Endothelial cell of umbilical vein (primary cell): ENCODE measurements around the gene BAG2. TPM values are rescaled to one million over a fixed set of nuclear protein-coding genes. Genes with fewer than 3 reads are reported as not detected.

Experiments used
- BruUV-seq: library from RNA; stranded (reverse); fragments of 400-500 nt; replicated peaks from 2 replicates; lab custom pipeline; 2021; lab: Mats Ljungman, UMichigan
- CTCF ChIA-PET: fragments of 300-600, 350-600 bp; sonication (Branson Sonifier 250); formaldehyde crosslinking; loops from one replicate; lab custom pipeline; 2021; ENCODE audit warnings: antibody characterized with exemption, inconsistent platforms; lab: Charles Lee
- POLR2A ChIA-PET: fragments of 300-600, 350-600 bp; sonication (Branson Sonifier 250); formaldehyde crosslinking; loops from one replicate; lab custom pipeline; 2021; ENCODE audit warnings: antibody characterized with exemption, inconsistent platforms; lab: Charles Lee
- DNase-seq: peaks from one replicate; pipeline ENCODE4 v3.0.0-alpha.2; 2011; ENCODE audit warnings: low read depth, low spot score
- FAIRE-seq: peaks from 2 replicates; lab custom pipeline; 2011; peaks lifted over from hg19 to GRCh38; lab: Jason Lieb, UNC
- H2AFZ ChIP-seq: 2 replicates; pipeline ENCODE4 v1.6.0; 2012; ENCODE audit warnings: low read depth, low read length, control low read depth, inconsistent platforms
- H3K27ac ChIP-seq: 2 replicates; pipeline ENCODE4 v1.5.1; 2011; ENCODE audit warnings: low read depth, mild to moderate bottlenecking, control low read depth, low read length, moderate library complexity; ENCODE audit not compliant: insufficient read depth
- H3K27me3 ChIP-seq, 2 experiments: 2 replicates each; pipeline versions ENCODE4 v1.6.0 to v1.6.1; 2011; ENCODE audit warnings: low read length in 2 of 2, mixed read lengths in 1 of 2; ENCODE audit not compliant: control insufficient read depth in 2 of 2, insufficient read depth in 2 of 2
- H3K36me3 ChIP-seq, 2 experiments: 2 replicates in 1 of 2; 3 replicates in 1 of 2; pipeline ENCODE4 v1.5.1; 2011; ENCODE audit warnings: low read length in 2 of 2, mild to moderate bottlenecking in 1 of 2, moderate library complexity in 1 of 2; ENCODE audit not compliant: control insufficient read depth in 2 of 2, insufficient read depth in 2 of 2; ENCODE audit errors: extremely low read depth in 1 of 2
- H3K4me1 ChIP-seq: 3 replicates; pipeline ENCODE4 v1.5.1; 2011; ENCODE audit warnings: mild to moderate bottlenecking, low read length; ENCODE audit not compliant: control insufficient read depth, insufficient read depth; ENCODE audit errors: extremely low read depth
- H3K4me2 ChIP-seq: 2 replicates; pipeline ENCODE4 v1.6.1; 2011; ENCODE audit warnings: low read length, control low read depth, mixed read lengths; ENCODE audit not compliant: insufficient read depth
- H3K4me3 ChIP-seq, 3 experiments: fragments of 200-600 bp in 1 of 3; sonication (generic), shearing (Covaris generic) in 1 of 3; replicated peaks in 1 of 3; 2 replicates each; pipeline ENCODE4 v1.5.1; 2011 to 2016; ENCODE audit warnings: control low read depth in 3 of 3, low read length in 3 of 3, mild to moderate bottlenecking in 2 of 3, inconsistent platforms in 1 of 3, low read depth in 1 of 3, moderate library complexity in 1 of 3; ENCODE audit not compliant: insufficient read depth in 1 of 3
- H3K79me2 ChIP-seq: 2 replicates; pipeline ENCODE4 v1.6.0; 2012; ENCODE audit warnings: low read length, inconsistent platforms; ENCODE audit not compliant: control insufficient read depth, insufficient read depth
- H3K9ac ChIP-seq: replicated peaks from 2 replicates; pipeline ENCODE3; 2011; ENCODE audit warnings: low read length, control low read depth; ENCODE audit not compliant: insufficient read depth; ENCODE audit errors: extremely low read depth
- H3K9me1 ChIP-seq: replicated peaks from 3 replicates; pipeline ENCODE4 v1.6.0; 2011; ENCODE audit warnings: mild to moderate bottlenecking, low read length; ENCODE audit not compliant: control insufficient read depth, insufficient read depth; ENCODE audit errors: extremely low read depth
- H3K9me3 ChIP-seq: replicated peaks from 2 replicates; pipeline ENCODE4 v1.5.1; 2012; ENCODE audit warnings: low read length, inconsistent platforms; ENCODE audit not compliant: control insufficient read depth, insufficient read depth
- H4K20me1 ChIP-seq: replicated peaks from 2 replicates; pipeline ENCODE3; 2011; ENCODE audit warnings: mild to moderate bottlenecking, low read length; ENCODE audit not compliant: control insufficient read depth, insufficient read depth; ENCODE audit errors: extremely low read depth
- EZH2 ChIP-seq: IDR thresholded peaks from 2 replicates; pipeline ENCODE4 v1.6.1; 2012; ENCODE audit warnings: borderline replicate concordance, low read depth, mild to moderate bottlenecking, moderate library complexity, low read length, inconsistent platforms; ENCODE audit not compliant: severe bottlenecking
- FOS ChIP-seq: IDR thresholded peaks from 2 replicates; pipeline ENCODE4 v1.6.1; 2011; ENCODE audit warnings: mild to moderate bottlenecking, low read length, moderate library complexity, borderline replicate concordance; ENCODE audit not compliant: insufficient read depth
- GATA2 ChIP-seq: IDR thresholded peaks from 2 replicates; pipeline ENCODE4 v1.7.0; 2011; ENCODE audit warnings: low read depth, mild to moderate bottlenecking, moderate library complexity, mixed read lengths, low read length; ENCODE audit not compliant: insufficient read length, insufficient read depth
- JUN ChIP-seq: IDR thresholded peaks from 2 replicates; pipeline ENCODE4 v1.6.1; 2011; ENCODE audit warnings: borderline replicate concordance, low read depth; ENCODE audit not compliant: insufficient read length, insufficient read depth
- MYC ChIP-seq: IDR thresholded peaks from one replicate; pipeline ENCODE4 v1.6.1; 2011; ENCODE audit warnings: mild to moderate bottlenecking, low read depth, low read length
- POLR2A ChIP-seq: IDR thresholded peaks from 2 replicates; pipeline ENCODE4 v1.6.1; 2012; ENCODE audit warnings: low read depth, mild to moderate bottlenecking, control low read depth, low read length
- POLR2AphosphoS5 ChIP-seq: IDR thresholded peaks from 2 replicates; pipeline ENCODE4 v1.6.1; 2012; ENCODE audit warnings: low read depth, mild to moderate bottlenecking, control low read depth, low read length, moderate library complexity; ENCODE audit not compliant: insufficient read depth
- dilution Hi-C: fragments of 300-500 bp; cut with MboI; formaldehyde crosslinking; loops from one replicate; pipeline ENCODE4 v1.15.0; 2019; ENCODE audit warnings: low sequenced_read_pairs; ENCODE audit not compliant: extremely low pct_ligation_motif_present
- intact Hi-C: fragments of 100-400 bp; cut with micrococcal nuclease; formaldehyde crosslinking; loops from one replicate; pipeline ENCODE4 v1.10.0; 2022
- polyA plus RNA-seq, 4 experiments: library from polyadenylated mRNA; depleted of rRNA in 3 of 4; stranded (reverse) in 3 of 4; unstranded in 1 of 4; fragments of >200 nt; gene quantifications; 2 replicates each; pipeline versions ENCODE4 v1.2.1 to v1.2.3, GENCODE V29; 2011 to 2012; ENCODE audit warnings: missing spikeins in 1 of 4
- total RNA-seq: library from RNA; stranded (reverse); gene quantifications from 2 replicates; pipeline ENCODE4 v1.2.3, GENCODE V29; 2021
- TF ChIP-seq, protein P1 (sequence below), 2 donors: IDR thresholded peaks; 1 replicate in 1 of 2; 2 replicates in 1 of 2; pipeline ENCODE4 v1.5.1; 2011; ENCODE audit warnings: low read length in 2 of 2, mild to moderate bottlenecking in 2 of 2, moderate library complexity in 2 of 2, control low read depth in 1 of 2, inconsistent platforms in 1 of 2, low read depth in 1 of 2; ENCODE audit not compliant: insufficient read depth in 1 of 2; ENCODE audit errors: extremely low read depth in 1 of 2
- TF ChIP-seq, protein P2 (sequence below): IDR thresholded peaks from 2 replicates; pipeline ENCODE4 v1.6.1; 2011; ENCODE audit not compliant: insufficient read depth, insufficient read length

BAG2 gene
- total and polyA plus RNA-seq, 2 donors (not counting 3 experiments of a cell fraction or from before 2014, with no cell fraction given): 1.1 to 3.9 TPM

DNA sequence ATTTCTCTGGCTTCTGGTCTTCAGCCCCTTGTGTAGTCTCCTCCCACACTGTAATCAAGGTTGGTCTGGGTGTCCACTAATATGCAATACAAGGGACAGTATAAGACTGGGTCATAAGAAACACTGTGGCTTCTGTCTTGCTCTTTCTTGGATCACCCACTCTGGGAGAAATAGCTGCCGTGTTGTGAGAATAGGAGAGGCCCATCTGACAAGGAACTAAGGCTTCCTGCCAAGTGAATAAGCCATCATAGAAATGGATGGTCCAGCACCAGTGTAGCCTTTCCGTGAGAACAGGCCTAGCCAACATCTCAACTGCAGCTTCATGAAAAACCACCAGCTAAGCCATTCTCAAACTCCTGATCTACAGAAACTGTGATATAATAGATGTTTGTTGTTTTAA is 23.3 kb downstream of the BAG2 start:
- Histone ChIP-seq H3K9ac (no peak overlapping the region), H3K36me3 (peaks cover 0 to 10% of the 10 kb centered on the region in 2 experiments), H3K4me1 (no peaks in the 10 kb centered on the region), H4K20me1 (peaks cover 3% of the 10 kb centered on the region), H3K27ac (no peak overlapping the region), H3K4me2 (no peak overlapping the region), H3K79me2 (peaks cover 2% of the 10 kb centered on the region), H3K27me3 (no peaks in the 10 kb centered on the region), H3K9me1 (no peaks in the 10 kb centered on the region), H3K4me3 (no peak overlapping the region), H2AFZ (no peak overlapping the region), H3K9me3 (no peaks in the 10 kb centered on the region)
- DNase-seq: no peak
- ChIA-PET POLR2A (no interaction called here), CTCF (no interaction called here)
- no peak for FAIRE-seq
- BruUV-seq: no TSS peak
- dilution Hi-C loops (no loop called here), intact Hi-C loops (no loop called here)
- TF ChIP-seq POLR2AphosphoS5 (no peak), FOS (no peak), MYC (no peak), POLR2A (no peak)
- TF ChIP-seq, protein P1, sequence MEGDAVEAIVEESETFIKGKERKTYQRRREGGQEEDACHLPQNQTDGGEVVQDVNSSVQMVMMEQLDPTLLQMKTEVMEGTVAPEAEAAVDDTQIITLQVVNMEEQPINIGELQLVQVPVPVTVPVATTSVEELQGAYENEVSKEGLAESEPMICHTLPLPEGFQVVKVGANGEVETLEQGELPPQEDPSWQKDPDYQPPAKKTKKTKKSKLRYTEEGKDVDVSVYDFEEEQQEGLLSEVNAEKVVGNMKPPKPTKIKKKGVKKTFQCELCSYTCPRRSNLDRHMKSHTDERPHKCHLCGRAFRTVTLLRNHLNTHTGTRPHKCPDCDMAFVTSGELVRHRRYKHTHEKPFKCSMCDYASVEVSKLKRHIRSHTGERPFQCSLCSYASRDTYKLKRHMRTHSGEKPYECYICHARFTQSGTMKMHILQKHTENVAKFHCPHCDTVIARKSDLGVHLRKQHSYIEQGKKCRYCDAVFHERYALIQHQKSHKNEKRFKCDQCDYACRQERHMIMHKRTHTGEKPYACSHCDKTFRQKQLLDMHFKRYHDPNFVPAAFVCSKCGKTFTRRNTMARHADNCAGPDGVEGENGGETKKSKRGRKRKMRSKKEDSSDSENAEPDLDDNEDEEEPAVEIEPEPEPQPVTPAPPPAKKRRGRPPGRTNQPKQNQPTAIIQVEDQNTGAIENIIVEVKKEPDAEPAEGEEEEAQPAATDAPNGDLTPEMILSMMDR (IDR thresholded peaks at IDR 0.05; ENCODE audit: extremely low read depth in 1 of 2, insufficient read depth in 1 of 2, low read depth in 1 of 2, low read length in 2 of 2): no peak

DNA sequence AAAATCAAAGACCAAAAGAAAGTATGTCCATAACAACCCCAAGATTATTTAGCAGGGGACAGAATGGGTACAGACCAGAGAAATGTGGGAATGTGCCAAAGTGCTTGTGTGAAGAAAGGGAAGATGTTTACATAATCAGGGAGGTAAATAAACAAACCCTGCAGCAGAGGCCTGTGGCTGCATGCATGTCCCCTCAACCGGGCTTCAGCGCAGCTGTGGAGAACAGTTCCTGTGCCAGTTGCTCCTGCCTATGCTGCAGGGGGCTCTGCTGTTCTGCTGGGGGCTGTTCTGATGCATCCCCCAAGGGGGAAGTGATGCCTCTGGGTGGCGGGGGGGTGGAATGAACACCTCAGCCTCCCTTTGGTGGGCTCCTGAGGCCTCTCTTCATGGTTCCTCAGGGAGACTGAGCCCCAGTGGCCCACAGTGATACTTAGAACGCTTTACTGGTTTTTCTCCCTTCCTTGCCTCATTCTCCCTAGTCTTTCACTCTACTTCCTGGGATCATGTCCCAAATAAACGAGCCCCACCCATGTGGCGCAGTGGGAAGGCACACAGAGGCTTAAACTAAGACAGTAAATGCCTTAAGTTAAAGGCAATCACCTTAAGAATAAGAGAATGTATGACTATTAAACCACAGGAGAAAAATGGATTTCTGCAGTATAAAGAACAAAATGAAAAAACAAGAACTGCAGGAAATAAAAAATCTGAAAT is 27.0 kb downstream of the BAG2 start:
- peaks cover 3% of the 10 kb centered on the region for H4K20me1 ChIP-seq
- BruUV-seq: no TSS peak
- intact Hi-C loops: no loop called here
- dilution Hi-C loops: no loop called here
- H3K4me3 ChIP-seq: no peak overlapping the region
- DNase-seq (no peak), FAIRE-seq (no peak)
- H3K4me1 ChIP-seq: no peaks in the 10 kb centered on the region
- H3K27me3 ChIP-seq: no peaks in the 10 kb centered on the region
- H3K9me1 ChIP-seq: no peaks in the 10 kb centered on the region
- peaks cover 2% of the 10 kb centered on the region for H3K79me2 ChIP-seq
- CTCF ChIA-PET: interaction anchor here (1.0 to 1.5 kb wide), 2 partner anchors 9 to 501 kb away, joined by 3 to 6 read pairs; no protein-coding TSS in a partner anchor
- H3K9me3 ChIP-seq: no peaks in the 10 kb centered on the region
- H2AFZ ChIP-seq: no peak overlapping the region
- H3K4me2 ChIP-seq: no peak overlapping the region
- H3K9ac ChIP-seq: no peak overlapping the region
- peaks cover 0 to 5% of the 10 kb centered on the region in 2 experiments for H3K36me3 ChIP-seq
- no peak overlapping the region for H3K27ac ChIP-seq
- POLR2A ChIA-PET: no interaction called here
- TF ChIP-seq GATA2 (no peak), POLR2A (no peak), POLR2AphosphoS5 (no peak), MYC (no peak), FOS (no peak), EZH2 (no peak), JUN (no peak)
- TF ChIP-seq, protein P2, sequence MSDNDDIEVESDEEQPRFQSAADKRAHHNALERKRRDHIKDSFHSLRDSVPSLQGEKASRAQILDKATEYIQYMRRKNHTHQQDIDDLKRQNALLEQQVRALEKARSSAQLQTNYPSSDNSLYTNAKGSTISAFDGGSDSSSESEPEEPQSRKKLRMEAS: no peak
- TF ChIP-seq, protein P1 (IDR thresholded peaks at IDR 0.05; ENCODE audit: extremely low read depth in 1 of 2, insufficient read depth in 1 of 2, low read depth in 1 of 2, low read length in 2 of 2): no peak
